NCI-H187 (cell line): ENCODE results near the gene HIVEP2.

ENCODE experiments used
- DNase-seq, 2 experiments: peaks; one replicate each; lab custom pipeline; 2025; lab: John Stamatoyannopoulos, UW

Gene HIVEP2

DNA sequence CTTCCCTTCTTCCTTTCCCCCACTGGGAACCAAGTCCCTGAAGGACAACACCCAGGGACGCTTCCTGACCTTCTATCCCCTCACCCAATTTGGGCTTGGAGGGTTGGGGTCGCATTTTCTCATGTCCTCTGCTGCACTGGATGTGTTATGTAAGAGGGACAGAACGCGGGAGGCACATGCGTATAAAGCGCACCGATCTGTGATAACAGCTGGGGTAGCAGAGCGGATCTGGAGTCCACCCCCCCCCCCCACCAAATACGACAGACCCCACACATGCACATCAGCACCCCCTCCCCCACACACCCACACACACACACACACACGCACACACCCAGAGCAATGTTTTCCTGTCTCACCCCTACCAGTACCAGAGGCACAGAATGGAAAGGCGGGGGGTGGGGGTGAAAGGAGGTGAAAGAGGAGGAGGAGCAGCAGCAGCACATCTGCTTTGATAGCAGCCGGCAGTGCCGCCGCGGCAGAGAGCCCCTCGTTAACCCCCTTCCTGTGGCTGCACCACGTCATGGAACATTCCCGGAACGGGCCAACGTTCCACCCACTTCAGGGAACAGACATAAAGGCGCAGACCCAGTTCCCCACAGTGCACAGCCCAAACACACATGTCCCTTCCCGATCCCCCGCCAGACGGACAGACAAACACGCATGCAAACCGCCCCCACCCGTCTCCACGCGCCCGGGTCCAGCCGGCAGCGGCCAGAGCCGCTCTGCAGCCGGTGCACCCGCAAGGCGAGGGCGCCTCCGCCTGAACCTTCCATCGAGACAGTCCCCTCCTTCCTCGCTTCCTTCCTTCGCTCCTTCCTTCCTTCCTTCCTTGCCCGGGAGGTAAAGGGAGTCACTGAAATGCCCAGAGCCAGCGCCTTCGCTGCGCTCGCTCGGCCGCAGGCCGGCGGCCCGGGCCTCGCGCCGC, 590 bp downstream of the HIVEP2 start:
- DNase-seq: no peak

GRCh38 chr6:142943711-142944123, 1.3 kb downstream of the HIVEP2 start:
- DNase-seq: no peak

- no peak for DNase-seq
These were observed 2.2 kb downstream of the HIVEP2 start for GRCh38 chr6:142942805-142943227.

DNA sequence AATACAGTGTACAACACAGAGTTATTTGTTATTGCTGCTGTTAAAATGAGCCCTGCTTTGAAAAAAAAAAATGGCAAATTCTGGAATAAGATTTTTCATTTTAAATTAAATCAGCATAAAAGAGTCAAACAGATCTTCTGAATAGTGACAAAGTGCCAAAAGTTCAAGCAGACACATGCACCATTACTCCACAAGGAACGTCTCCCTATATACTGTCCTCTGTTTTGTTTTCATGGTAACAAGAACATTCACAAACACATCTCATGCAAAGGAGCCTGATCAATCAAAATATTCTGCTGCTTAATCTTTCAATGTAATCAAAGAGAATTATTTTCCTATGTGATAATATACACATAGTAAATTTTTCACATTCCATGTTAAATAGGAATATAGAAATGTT, 2.7 kb downstream of the HIVEP2 start:
- no peak for DNase-seq

DNA sequence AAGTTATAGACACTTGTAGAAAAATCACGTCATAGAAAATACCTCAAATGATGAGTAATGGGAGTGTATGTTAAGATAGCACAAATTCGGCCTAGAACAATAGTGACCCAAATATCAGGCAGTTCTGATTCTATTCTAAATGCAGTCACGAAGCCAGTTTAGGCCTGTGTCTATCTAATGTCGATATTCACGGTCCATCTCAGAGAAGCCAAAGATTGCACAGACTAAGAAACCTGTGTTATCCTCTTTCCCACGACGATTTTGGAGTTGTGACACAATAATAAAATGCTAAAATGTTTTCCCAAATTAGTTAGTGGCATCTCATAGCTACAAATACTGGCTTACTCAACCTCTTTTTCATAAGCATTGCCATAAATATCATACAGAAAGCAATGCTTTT, 4.0 kb downstream of the HIVEP2 start:
- no peak for DNase-seq

DNA sequence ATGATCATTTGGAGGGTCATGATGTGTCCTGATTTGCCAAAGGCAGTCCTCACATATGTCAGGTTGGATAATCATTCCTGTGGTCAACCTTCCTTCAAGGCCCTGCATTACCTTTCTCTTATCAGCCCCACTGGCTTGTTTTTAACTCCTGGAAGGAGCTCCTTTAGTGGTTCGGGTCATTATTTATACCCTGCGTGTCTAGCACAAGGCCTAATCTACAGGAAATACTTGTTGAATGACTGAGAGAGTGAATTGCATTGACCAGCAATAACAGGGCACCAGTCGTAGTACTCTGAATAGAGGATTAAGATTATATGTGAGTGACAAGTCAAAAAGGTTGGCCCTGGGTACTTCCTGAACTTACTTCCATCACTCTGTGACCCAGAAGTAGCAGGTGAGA, 4.5 kb downstream of the HIVEP2 start:
- DNase-seq: no peak

DNA sequence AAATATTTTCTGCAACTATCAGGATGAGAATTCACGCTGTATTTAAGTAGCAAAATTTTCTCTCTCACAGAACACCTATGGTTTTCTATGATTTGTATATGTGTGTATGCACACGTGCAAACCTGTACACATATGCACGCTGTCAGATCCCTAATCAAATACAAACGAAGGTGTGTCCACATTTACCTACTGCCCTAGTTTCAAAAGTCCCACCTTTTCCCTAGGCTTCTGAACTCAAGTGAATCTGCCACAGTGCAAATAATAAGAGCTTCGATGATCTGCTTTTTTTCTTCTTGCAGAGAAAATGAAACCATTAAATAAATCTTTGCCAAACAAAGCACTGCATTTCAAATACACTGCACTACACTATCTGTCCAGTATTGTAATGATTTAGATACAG, 6.5 kb downstream of the HIVEP2 start:
- DNase-seq: no peak

DNA sequence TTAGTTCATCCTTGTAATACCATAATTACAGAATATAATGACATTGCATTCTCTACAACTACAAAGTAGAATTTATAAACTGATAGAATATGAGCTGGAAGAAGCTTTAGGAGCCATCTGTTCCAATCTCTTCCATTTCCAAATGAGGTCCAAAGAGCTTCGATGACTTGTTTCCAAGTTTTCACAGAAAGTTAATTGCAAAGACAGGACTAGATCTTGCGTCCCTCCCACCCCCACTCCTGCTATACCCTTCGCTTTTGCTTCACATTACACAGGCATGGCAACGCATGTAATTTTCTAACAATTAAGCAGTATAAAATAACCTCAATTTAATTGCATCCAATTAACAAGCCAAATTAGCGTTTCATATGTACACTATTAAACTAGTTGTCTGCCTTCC, 7.0 kb downstream of the HIVEP2 start:
- no peak for DNase-seq

- DNase-seq: no peak
These were observed 9.1 kb downstream of the HIVEP2 start for GRCh38 chr6:142935553-142936517.

- DNase-seq: no peak
These were observed 10.4 kb downstream of the HIVEP2 start for GRCh38 chr6:142934599-142934998.

GRCh38 chr6:142934106-142934505, 10.9 kb downstream of the HIVEP2 start:
- DNase-seq: no peak

DNA sequence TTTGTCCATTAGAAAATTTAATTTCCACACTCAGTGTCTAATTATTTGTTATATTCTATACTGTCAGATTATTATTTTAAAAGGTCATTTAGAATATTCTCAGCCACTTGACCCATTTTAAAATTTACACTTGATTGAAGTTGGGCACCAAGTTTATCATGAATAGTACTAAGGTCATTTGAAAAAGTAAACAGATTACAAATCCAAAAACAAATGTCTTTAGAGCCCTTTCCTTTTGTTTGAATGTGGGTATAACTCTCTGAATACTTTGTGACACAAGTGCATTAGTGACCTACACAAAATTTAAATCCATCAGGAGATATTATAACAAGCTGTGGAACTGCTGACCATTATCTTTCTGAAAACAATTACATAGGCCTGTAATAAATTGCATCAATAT, 11.3 kb downstream of the HIVEP2 start:
- no peak for DNase-seq

DNA sequence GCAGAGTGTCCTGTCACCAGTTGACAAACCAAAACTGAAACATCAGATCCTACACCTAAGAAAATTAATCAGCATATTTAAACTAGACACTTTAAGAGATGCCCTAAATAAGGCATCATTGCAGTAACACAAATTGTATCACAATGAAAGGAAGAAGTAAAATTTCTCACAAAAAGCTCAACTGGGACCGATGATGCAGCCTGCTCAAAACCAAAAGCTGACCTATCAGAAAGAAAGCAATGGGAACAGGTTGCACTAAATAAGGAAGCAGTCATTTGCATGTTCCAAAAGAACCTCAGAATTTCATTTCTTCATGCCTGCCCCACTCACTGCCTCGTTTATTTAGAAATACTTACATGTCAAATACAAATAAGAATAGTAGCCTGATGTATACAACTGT, 12.1 kb downstream of the HIVEP2 start:
- DNase-seq: no peak

GRCh38 chr6:142929751-142930358, 15.1 kb downstream of the HIVEP2 start:
- DNase-seq: no peak

DNA sequence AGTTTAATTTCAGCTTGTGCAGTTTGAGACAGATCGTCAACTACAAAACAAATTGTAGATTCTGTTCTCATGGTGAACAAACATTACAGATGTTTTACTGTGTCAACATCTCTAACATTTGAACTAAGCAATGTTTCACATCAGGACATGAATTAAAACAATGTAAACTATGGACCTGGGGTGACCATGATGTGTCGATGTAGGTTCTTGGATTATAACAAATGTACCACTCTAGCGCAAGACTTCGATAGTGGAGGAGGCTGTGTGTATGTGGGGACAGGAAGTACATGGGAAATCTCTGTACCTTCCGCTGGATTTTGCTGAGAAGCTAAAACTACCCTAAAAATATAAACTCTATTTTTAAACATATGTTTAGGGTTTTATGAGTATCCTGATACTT, 17.1 kb downstream of the HIVEP2 start:
- DNase-seq: no peak

DNA sequence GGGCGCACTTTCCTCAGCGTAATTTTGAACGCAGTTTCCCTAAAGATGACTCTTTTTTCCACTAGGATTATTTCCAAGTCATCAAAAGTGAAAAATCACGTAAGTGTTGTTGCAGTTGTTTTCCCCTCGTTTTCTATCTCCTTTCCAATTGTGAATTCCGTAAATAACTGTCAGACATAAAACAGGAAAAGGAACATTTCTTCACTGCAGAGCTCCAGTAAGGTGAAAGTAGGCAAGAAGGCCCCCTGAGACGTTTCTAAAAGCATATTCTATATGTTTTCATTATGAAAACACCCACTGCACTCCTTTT, 17.8 kb downstream of the HIVEP2 start:
- no peak for DNase-seq

DNA sequence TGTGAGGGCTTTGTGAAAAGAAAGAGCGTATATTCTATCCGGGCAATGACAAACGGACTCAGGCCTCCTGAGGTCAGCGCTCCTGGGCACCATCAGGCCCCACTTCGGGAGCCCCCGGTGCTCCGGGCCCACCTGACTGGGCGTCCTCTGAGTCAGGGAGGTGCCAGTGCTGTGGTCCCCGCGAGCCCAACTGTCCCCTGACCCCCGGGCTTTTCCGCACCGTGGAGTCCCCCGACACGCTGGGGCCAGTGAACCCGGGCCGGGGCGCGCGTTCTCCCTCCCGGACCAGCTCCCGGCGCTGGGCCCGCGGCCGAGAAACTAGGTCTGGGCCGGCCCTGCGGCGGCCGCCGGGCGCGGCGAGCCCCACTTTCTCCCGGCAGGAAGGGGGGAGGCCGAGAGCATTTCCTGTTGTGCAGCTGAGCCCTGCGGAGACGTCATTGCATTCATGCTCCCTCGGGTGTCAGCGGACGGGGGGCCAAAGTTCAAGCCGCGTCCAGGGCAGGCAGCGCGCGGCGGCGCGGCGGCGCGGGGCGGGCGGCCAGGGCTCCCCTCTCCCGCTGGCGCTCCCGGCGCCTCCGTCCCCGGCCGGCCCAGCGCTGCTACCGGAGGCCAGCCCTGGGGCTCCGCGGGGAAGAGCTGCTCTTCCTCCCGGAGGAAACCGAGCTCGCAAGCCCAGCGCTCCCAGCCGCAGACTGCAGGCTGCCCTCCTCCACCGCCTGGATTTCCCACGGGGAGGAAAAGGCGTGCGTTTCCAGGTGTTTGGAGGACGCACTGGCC, 18.3 kb downstream of the HIVEP2 start:
- DNase-seq: no peak

DNA sequence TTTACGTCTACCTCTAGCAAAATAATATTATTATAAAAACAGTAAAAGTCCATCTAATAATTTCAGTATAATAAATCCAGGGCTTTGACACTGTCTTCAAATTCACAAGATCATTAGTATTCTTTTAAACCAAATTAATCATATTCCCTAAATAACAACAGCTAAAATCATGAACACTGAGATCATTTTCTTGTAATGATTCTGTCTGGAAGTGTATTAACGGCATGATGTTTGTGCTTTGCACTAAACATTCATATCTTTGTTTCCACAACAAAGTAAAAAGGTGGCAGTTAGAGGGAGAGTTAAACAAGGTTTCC, 18.8 kb downstream of the HIVEP2 start:
- DNase-seq: no peak

- DNase-seq: no peak
These were observed 19.3 kb downstream of the HIVEP2 start for GRCh38 chr6:142925575-142926110.

DNA sequence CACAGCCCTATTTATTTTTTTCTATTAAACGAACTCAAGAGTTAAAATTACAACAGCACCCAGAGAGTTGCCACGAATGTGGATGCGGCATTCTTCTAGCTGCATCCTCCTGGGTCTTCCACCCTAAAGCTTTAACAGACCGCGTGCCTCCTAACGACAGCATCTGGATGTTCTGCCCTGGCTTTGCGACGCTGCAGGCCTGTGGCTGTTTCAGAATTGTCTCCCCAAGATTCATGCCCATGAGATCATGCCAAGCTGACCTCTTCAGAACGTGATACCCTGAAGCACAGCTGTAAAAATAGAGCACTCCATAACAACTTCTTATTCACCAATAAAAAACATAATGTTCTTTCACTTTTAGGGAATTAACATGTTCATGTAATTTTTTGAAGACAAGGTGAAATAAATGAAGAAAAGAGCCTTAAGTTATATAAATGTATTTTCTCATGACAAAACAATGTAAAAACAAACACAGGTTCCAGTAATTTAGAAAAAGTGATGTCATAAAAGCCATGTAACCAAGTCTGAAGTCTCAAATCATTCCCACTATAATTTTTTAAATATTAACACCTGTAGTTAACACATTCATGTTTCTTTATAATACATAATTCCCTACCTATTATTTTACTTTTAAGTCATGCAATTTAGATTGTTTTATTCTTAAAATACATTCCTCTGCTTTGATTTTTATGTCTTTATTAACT, 26.5 kb downstream of the HIVEP2 start:
- DNase-seq: no peak

DNA sequence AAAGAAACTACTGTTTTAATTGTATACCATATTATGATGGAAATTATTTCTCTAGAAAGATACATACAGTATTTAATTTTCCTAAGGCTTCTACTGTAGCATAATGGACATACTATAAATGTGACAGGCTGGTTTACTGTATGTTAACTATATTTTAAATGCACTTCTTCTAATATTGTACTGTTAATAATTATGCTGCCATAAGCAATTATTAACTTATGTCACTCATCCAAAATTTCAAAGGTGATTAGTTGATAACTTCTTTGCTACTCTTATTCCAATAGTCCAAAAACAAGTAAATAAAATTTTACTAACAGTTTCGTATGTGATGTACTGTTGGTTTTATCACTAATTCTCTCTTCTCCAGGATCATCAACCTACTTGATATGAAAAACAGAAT, 28.1 kb downstream of the HIVEP2 start:
- DNase-seq: no peak
